Erythroblast (primary cell): Measurements from ENCODE around the gene ARHGEF4.

Experiments used
- DNase-seq, 2 experiments: peaks; one replicate each; lab custom pipeline; 2025; lab: John Stamatoyannopoulos, UW
- GATA1 ChIP-seq: IDR thresholded peaks from 2 replicates; pipeline ENCODE4 v1.6.1; 2011; ENCODE audit warnings: low read depth, mild to moderate bottlenecking, control low read depth, low read length, moderate library complexity
- POLR2A ChIP-seq: IDR thresholded peaks from 2 replicates; pipeline ENCODE4 v1.6.1; 2011; ENCODE audit warnings: mild to moderate bottlenecking, low read length

ARHGEF4 gene

GRCh38 chr2:131029812-131030211, 193.1 kb downstream of the ARHGEF4 start:
- no peak for TF ChIP-seq POLR2A
- TF ChIP-seq GATA1: no peak

GRCh38 chr2:131030478-131030971, 193.8 kb downstream of the ARHGEF4 start:
- DNase-seq: no peak
- no peak for TF ChIP-seq POLR2A
- no peak for TF ChIP-seq GATA1

More at GRCh38 chr2:131029812-131030211, 193.1 kb downstream of the ARHGEF4 start:
- no peak for DNase-seq

GRCh38 chr2:131031431-131031841, 194.7 kb downstream of the ARHGEF4 start:
- TF ChIP-seq POLR2A (no peak), GATA1 (no peak)
- DNase-seq: no peak

GRCh38 chr2:131031875-131032274, 195.2 kb downstream of the ARHGEF4 start:
- no peak for DNase-seq

GRCh38 chr2:131032393-131032836, 195.7 kb downstream of the ARHGEF4 start:
- no peak for DNase-seq
- TF ChIP-seq POLR2A: no peak

More at GRCh38 chr2:131031875-131032274, 195.2 kb downstream of the ARHGEF4 start:
- TF ChIP-seq POLR2A: no peak
- no peak for TF ChIP-seq GATA1

GRCh38 chr2:131033786-131034121, 197.0 kb downstream of the ARHGEF4 start:
- no peak for DNase-seq
- TF ChIP-seq GATA1 (no peak), POLR2A (no peak)

- TF ChIP-seq GATA1 (no peak), POLR2A (no peak)
- DNase-seq: no peak
Measured at GRCh38 chr2:131034122-131035051, 197.7 kb downstream of the ARHGEF4 start.

GRCh38 chr2:131035112-131035825, 198.6 kb downstream of the ARHGEF4 start:
- TF ChIP-seq POLR2A (no peak), GATA1 (no peak)
- no peak for DNase-seq

GRCh38 chr2:131035826-131036231, 199.1 kb downstream of the ARHGEF4 start:
- no peak for TF ChIP-seq GATA1
- no peak for TF ChIP-seq POLR2A
- no peak for DNase-seq

GRCh38 chr2:131036269-131036668, 199.6 kb downstream of the ARHGEF4 start:
- no peak for DNase-seq
- no peak for TF ChIP-seq GATA1
- TF ChIP-seq POLR2A: no peak

GRCh38 chr2:131036696-131037397, 200.1 kb downstream of the ARHGEF4 start:
- DNase-seq: no peak
- TF ChIP-seq POLR2A (no peak), GATA1 (no peak)

GRCh38 chr2:131037398-131038257, 200.9 kb downstream of the ARHGEF4 start:
- no peak for TF ChIP-seq GATA1
- no peak for TF ChIP-seq POLR2A
- no peak for DNase-seq
